SK-N-MC (cell line): Measurements from ENCODE around the gene TMEM40.
A peak's percentile ranks its signal among the peaks of the same experiment; 100 is the strongest.

Source experiments
- DNase-seq: peaks from one replicate; pipeline ENCODE4 v3.0.0-alpha.2; 2011; ENCODE audit warnings: low read depth, low spot score
- H3K27ac ChIP-seq: fragments of 200-600 bp; sonication (generic); 2 replicates; pipeline ENCODE4 v1.5.1; 2016; ENCODE audit warnings: mixed run types
- H3K36me3 ChIP-seq: fragments of 200-600 bp; sonication (generic); 2 replicates; pipeline ENCODE4 v1.6.1; 2017; ENCODE audit warnings: antibody characterized with exemption, low read length, mixed read lengths; ENCODE audit not compliant: insufficient read depth
- H3K4me3 ChIP-seq: fragments of 200-600 bp; sonication (generic); 2 replicates; pipeline ENCODE4 v1.5.1; 2016
- H3K9ac ChIP-seq: fragments of 200-600 bp; sonication (generic); 2 replicates; pipeline ENCODE4 v1.8.0; 2017; ENCODE audit warnings: mixed run types, mixed read lengths; ENCODE audit not compliant: insufficient read length
- H3K9me3 ChIP-seq: fragments of 200-600 bp; sonication (generic); 2 replicates; pipeline ENCODE4 v1.6.1; 2017; ENCODE audit warnings: low read depth, mild to moderate bottlenecking, antibody characterized with exemption, low read length, moderate library complexity, mixed read lengths
- EZH2 ChIP-seq: fragments of 200-600 bp; sonication (generic); IDR thresholded peaks from one replicate; pipeline ENCODE4 v1.6.1; 2017; ENCODE audit warnings: antibody characterized with exemption
- FOXP2 ChIP-seq: optimal IDR thresholded peaks from 2 replicates; pipeline ENCODE3; 2011; ENCODE audit warnings: mild to moderate bottlenecking, moderate library complexity; ENCODE audit not compliant: insufficient read depth; ENCODE audit errors: extremely low read length, control extremely low read depth
- POLR2AphosphoS5 ChIP-seq: IDR thresholded peaks from 2 replicates; pipeline ENCODE4 v1.6.1; 2012; ENCODE audit warnings: mild to moderate bottlenecking, low read depth, low read length, borderline replicate concordance

The TMEM40 gene

GRCh38 chr3:12719984-12720898 is 38.8 kb downstream of the TMEM40 start:
- no peaks in the 10 kb centered on the region for H3K36me3 ChIP-seq
- H3K9ac ChIP-seq: no peak overlapping the region
- DNase-seq: peak; percentile 8
- no peak for TF ChIP-seq FOXP2
- no peak for TF ChIP-seq EZH2
- no peak for TF ChIP-seq POLR2AphosphoS5
- H3K27ac ChIP-seq: no peak overlapping the region
- no peaks in the 10 kb centered on the region for H3K9me3 ChIP-seq
- H3K4me3 ChIP-seq: no peak overlapping the region

DNA sequence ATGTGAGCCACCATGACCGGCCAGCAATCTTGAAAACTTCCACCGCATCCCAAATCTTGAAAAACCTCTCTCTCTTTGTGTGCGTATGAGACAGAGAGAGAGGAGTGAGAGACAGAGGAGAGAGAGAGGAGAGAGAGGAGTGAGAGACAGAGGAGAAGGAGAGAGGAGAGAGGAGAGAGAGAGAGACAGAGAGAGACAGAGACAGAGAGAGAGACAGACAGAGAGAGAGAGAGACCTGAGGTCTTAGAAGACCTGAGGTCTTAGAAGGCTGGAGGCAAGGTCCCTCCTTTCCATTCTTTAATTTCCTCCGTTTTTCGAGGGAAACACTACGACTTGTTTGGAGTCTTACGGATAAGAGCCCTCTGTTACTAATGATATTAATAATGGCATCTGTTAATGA is 39.5 kb downstream of the TMEM40 start:
- H3K4me3 ChIP-seq: no peak overlapping the region
- no peaks in the 10 kb centered on the region for H3K36me3 ChIP-seq
- TF ChIP-seq EZH2 (no peak), POLR2AphosphoS5 (no peak)
- no peaks in the 10 kb centered on the region for H3K9me3 ChIP-seq
- no peak overlapping the region for H3K27ac ChIP-seq
- H3K9ac ChIP-seq: no peak overlapping the region
- no peak for DNase-seq

- TF ChIP-seq POLR2AphosphoS5 (no peak), EZH2 (no peak), FOXP2 (no peak)
- H3K27ac ChIP-seq: no peak overlapping the region
- no peaks in the 10 kb centered on the region for H3K36me3 ChIP-seq
- no peaks in the 10 kb centered on the region for H3K9me3 ChIP-seq
- no peak overlapping the region for H3K9ac ChIP-seq
- no peak overlapping the region for H3K4me3 ChIP-seq
- DNase-seq: no peak
These were observed 42.4 kb downstream of the TMEM40 start for GRCh38 chr3:12716605-12717151.

DNA sequence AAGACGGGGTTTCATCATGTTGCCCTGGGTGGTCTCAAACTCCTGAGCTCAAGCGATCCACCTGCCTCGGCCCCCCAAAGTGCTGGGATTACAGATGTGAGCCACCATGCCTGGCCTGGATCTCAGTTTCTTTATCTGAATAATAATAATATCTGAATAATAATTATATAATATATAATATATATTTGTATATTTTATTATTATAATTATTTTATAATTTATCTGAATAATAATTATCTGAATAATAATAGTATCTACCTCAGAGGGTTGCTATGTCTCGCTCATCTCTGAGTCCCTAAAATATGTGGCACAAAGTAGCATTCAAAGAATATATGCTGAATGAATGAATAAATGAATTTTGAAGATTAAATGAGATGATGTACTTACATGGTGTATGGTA is 44.8 kb downstream of the TMEM40 start:
- no peak for DNase-seq
- H3K4me3 ChIP-seq: no peak overlapping the region
- H3K27ac ChIP-seq: no peak overlapping the region
- no peaks in the 10 kb centered on the region for H3K9me3 ChIP-seq
- H3K36me3 ChIP-seq: no peaks in the 10 kb centered on the region
- no peak for TF ChIP-seq POLR2AphosphoS5
- TF ChIP-seq FOXP2: no peak
- no peak for TF ChIP-seq EZH2
- H3K9ac ChIP-seq: no peak overlapping the region

DNA sequence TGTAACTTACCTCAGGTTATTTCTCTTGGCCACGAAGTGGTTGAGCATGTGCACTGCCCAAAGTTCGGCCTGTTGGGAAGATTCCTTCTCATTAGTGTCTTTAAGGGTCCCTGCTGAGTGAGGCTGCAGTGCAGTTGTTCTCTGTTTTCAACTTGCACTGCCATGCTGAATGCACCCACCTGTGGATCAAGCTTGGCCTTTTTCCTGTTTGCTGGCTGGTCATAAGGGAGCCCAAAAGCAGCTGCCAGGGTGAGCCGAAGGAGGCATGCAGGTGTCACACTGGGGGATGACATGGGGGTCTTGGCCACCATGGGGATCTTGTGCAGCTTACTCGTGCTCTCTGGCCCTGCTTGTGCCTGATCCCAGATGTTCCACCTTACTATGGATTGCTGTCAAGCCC is 49.0 kb downstream of the TMEM40 start:
- Histone ChIP-seq H3K9ac (no peak overlapping the region), H3K36me3 (no peaks in the 10 kb centered on the region), H3K4me3 (no peak overlapping the region), H3K27ac (no peak overlapping the region), H3K9me3 (no peaks in the 10 kb centered on the region)
- TF ChIP-seq FOXP2: no peak
- TF ChIP-seq EZH2: no peak
- TF ChIP-seq POLR2AphosphoS5: no peak
- DNase-seq: no peak

GRCh38 chr3:12709334-12709733 is 49.7 kb downstream of the TMEM40 start:
- Histone ChIP-seq H3K4me3 (no peak overlapping the region), H3K27ac (no peak overlapping the region), H3K9ac (no peak overlapping the region), H3K9me3 (no peaks in the 10 kb centered on the region), H3K36me3 (no peaks in the 10 kb centered on the region)
- DNase-seq: no peak
- TF ChIP-seq FOXP2 (no peak), POLR2AphosphoS5 (no peak), EZH2 (no peak)

GRCh38 chr3:12708584-12709192 is 50.4 kb downstream of the TMEM40 start:
- no peaks in the 10 kb centered on the region for H3K36me3 ChIP-seq
- no peak overlapping the region for H3K27ac ChIP-seq
- no peak overlapping the region for H3K9ac ChIP-seq
- H3K9me3 ChIP-seq: no peaks in the 10 kb centered on the region
- TF ChIP-seq EZH2 (no peak), FOXP2 (no peak), POLR2AphosphoS5 (no peak)
- no peak overlapping the region for H3K4me3 ChIP-seq
- no peak for DNase-seq

- TF ChIP-seq FOXP2 (no peak), EZH2 (no peak), POLR2AphosphoS5 (no peak)
- Histone ChIP-seq H3K4me3 (no peak overlapping the region), H3K27ac (no peak overlapping the region), H3K9me3 (no peaks in the 10 kb centered on the region), H3K36me3 (no peaks in the 10 kb centered on the region), H3K9ac (no peak overlapping the region)
- no peak for DNase-seq
These were observed 51.6 kb downstream of the TMEM40 start for GRCh38 chr3:12707449-12707848.
